ENCODE data around the gene PIP4P1. TPM values are rescaled to one million over a fixed set of nuclear protein-coding genes. Genes with fewer than 3 reads are reported as not detected.

The PIP4P1 gene
- total and polyA plus RNA-seq, 2 of the 8 experiments (the other 6 are each of a cell fraction or from before 2014, with no cell fraction given) = 29.5 to 60.0 TPM

DNA sequence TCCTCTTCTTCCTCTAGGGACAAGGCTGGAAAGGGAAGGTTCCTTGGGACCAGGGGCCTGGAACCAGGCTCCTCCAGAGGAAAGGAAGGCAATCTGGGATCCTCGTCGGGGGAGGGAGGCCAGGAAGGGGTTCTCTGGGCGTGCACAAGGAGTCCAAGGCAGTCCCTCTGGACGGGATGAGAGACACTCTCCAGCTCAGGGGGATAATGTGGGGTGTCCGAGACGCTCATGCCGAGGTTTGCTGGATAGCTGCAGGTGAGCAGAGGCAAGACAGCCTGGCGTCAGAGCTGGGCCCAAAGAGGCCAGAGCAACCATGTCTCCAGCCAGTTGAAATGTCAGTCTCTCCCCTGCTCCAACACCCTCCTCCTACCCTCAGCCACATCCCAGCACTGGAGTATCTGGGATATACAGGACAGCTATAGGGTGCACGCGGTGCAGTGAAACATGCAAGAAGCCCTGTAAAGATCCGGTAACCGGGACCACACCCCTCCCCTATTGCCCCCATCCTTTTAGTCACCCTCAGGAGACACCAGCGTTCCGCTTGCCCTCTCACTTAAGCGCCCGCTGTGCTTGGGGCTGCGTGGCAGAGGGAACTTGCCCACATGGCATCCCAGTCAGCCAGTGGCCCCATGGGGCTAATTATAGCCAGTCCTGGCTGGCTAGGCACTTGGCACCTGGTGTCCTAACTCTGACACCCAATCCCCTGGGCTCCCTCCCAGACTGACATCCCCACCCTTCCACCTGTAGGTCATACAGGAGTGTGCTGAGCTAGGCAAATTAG is 25.5 kb downstream of the PIP4P1 start, which contains the start of gene KLHL33:
TSS of gene KLHL33 (minus strand) at position 585 of the 781 bp plus-strand sequence. CDS start at position 230, 355 bp downstream.
- Histone ChIP-seq H3K36me3 (ENCODE audit: control insufficient read depth in 2 of 4, insufficient read depth in 4 of 4, low read length in 3 of 4) (no peaks in the 10 kb centered on the region), H2BK120ac (replicated peaks; ENCODE audit: low read depth, low read length) (no peak within 1 kb of the TSS), H3K4me2 (ENCODE audit: insufficient read depth in 1 of 2, low read depth in 2 of 2, low read length in 2 of 2) (peak within 1 kb of the TSS; percentile 36 to 70), H3K23ac (ENCODE audit: insufficient read length) (no peak within 1 kb of the TSS), H3K4me1 (replicated peaks in 1 of 4; ENCODE audit: control insufficient read depth in 3 of 4, insufficient read depth in 4 of 4, low read length in 3 of 4) (peaks cover 4 to 10% (median 9%) of the 10 kb centered on the region in 4 experiments; a peak in 6 of 7 replicates), H2BK12ac (ENCODE audit: low read depth, low read length) (no peak within 1 kb of the TSS), H3K23me2 (ENCODE audit: low read depth, low read length) (no peaks in the 10 kb centered on the region), H2AFZ (ENCODE audit: low read length) (peak within 1 kb of the TSS; percentile 37; the same call in 1 of the 2 replicates), H4K5ac (ENCODE audit: insufficient read length, low read depth, low read length) (no peak within 1 kb of the TSS), H4K91ac (replicated peaks; ENCODE audit: insufficient read length, low read length) (no peak within 1 kb of the TSS), H3K14ac (ENCODE audit: insufficient read length) (no peak within 1 kb of the TSS), H3K4me3 (ENCODE audit: extremely low read depth in 1 of 4, insufficient read depth in 2 of 4, low read depth in 3 of 4, low read length in 4 of 4) (peak within 1 kb of the TSS; percentile 21 to 61 (median 32); a peak in 7 of 8 replicates), H3K9ac (replicated peaks in 1 of 4; ENCODE audit: extremely low read depth in 1 of 4, low read depth in 3 of 4, low read length in 3 of 4) (0 out of 7 replicates have a peak within 1 kb of the TSS, but pooled peaks of 1 of the 4 experiments have one; percentile 10), H2BK15ac (ENCODE audit: low read length) (peak within 1 kb of the TSS; percentile 77; the same call in 1 of the 2 replicates), H4K8ac (ENCODE audit: extremely low read depth, insufficient read depth, low read length) (peak within 1 kb of the TSS; percentile 41; the same call in 1 of the 2 replicates), H2BK5ac (ENCODE audit: low read depth, low read length) (no peak within 1 kb of the TSS), H3K79me1 (ENCODE audit: low read depth, low read length) (no peaks in the 10 kb centered on the region), H3K9me3 (ENCODE audit: insufficient read depth in 2 of 2, low read depth in 1 of 2, low read length in 1 of 2) (no peaks in the 10 kb centered on the region), H4K20me1 (replicated peaks in 1 of 2; ENCODE audit: control insufficient read depth in 1 of 2, insufficient read depth in 2 of 2, low read length in 2 of 2) (no peaks in the 10 kb centered on the region), H3K27me3 (replicated peaks in 1 of 4; ENCODE audit: control insufficient read depth in 3 of 4, extremely low read depth in 1 of 4, insufficient read depth in 3 of 4, low read length in 3 of 4) (peaks cover 0 to 20% (median 14%) of the 10 kb centered on the region in 4 experiments; a peak in 5 of 7 replicates), H3K79me2 (ENCODE audit: control insufficient read depth in 1 of 2, insufficient read depth in 2 of 2, low read length in 2 of 2) (no peaks in the 10 kb centered on the region), H3K18ac (ENCODE audit: extremely low read depth, low read length) (no peak within 1 kb of the TSS), H3K56ac (replicated peaks; ENCODE audit: insufficient read length, low read depth, low read length) (no peak within 1 kb of the TSS), H3K4ac (replicated peaks; ENCODE audit: insufficient read length, low read depth, low read length) (peak within 1 kb of the TSS; percentile 69), H2BK20ac (ENCODE audit: low read length) (no peak within 1 kb of the TSS), H3K27ac (ENCODE audit: low read depth, low read length) (no peak within 1 kb of the TSS), H2AK5ac (ENCODE audit: low read depth, low read length) (no peak within 1 kb of the TSS)
- ChIA-PET POLR2A (ENCODE audit: partially characterized antibody) (interaction anchor here (0.8 to 6.0 kb wide), 5 partner anchors 12 to 34 kb away, joined by 3 to 54 read pairs (median 9); partner anchors contain the start of genes APEX1, OSGEP and PNP), CTCF (ENCODE audit: partially characterized antibody) (interaction anchor here (0.5 to 3.2 kb wide), 4 partner anchors 19 to 36 kb away, joined by 3 to 17 read pairs (median 4); no protein-coding TSS in a partner anchor)
- FAIRE-seq (no peak), DNase-seq (ENCODE audit: low read depth in 1 of 2, low spot score in 2 of 2) (no peak)
- TF ChIP-seq KDM5A (IDR thresholded peaks at IDR 0.05; ENCODE audit: low read length) = no peak
- WGBS, 2 experiments (ENCODE audit: extremely low coverage in 1 of 2, insufficient coverage in 1 of 2, insufficient read length in 1 of 2, insufficient replicate concordance in 2 of 2, low coverage in 1 of 2, low lambda C conversion rate in 2 of 2, missing lambda C conversion rate in 1 of 2) = 87% methylated on average over 14 of the region's 17 CpGs; no CpG with 5 or more reads in 1 of the 2 experiments
